K562 (cell line): Measurements from ENCODE around the gene TRPC1. TPM values are rescaled to one million over a fixed set of nuclear protein-coding genes. Genes with fewer than 3 reads are reported as not detected.

Experiments
- BRD9 ChIP-seq: fragments of 450-650 bp; IDR thresholded peaks from 2 replicates; pipeline ENCODE4 v1.6.1; 2018; ENCODE audit warnings: low read depth; ENCODE audit not compliant: partially characterized antibody
- CCNT2 ChIP-seq: IDR thresholded peaks from 2 replicates; pipeline ENCODE4 v1.6.1; 2011; ENCODE audit warnings: borderline replicate concordance, low read depth, mild to moderate bottlenecking, moderate library complexity, mixed read lengths, low read length; ENCODE audit not compliant: insufficient read length; ENCODE audit errors: extremely low read depth
- CSDE1 ChIP-seq, 2 experiments: fragments of 450-650 bp; IDR thresholded peaks; 2 replicates each; pipeline ENCODE4 v1.6.1; 2016; ENCODE audit warnings: mild to moderate bottlenecking in 1 of 2
- ESRRA ChIP-seq: fragments of 450-650 bp; IDR thresholded peaks from 2 replicates; pipeline ENCODE4 v1.6.1; 2014; ENCODE audit warnings: low read depth, mild to moderate bottlenecking, moderate library complexity, borderline replicate concordance
- ETS1 ChIP-seq: conservative IDR thresholded peaks from 2 replicates; pipeline ENCODE4 v1.6.1; 2011; ENCODE audit warnings: low read depth, mild to moderate bottlenecking, low read length; ENCODE audit not compliant: control insufficient read depth
- ETV5 ChIP-seq: sonication (generic); formaldehyde crosslinking; IDR thresholded peaks from 2 replicates; pipeline ENCODE4 v1.4.0; 2020; ENCODE audit warnings: low read depth, mild to moderate bottlenecking, missing genetic modification reagents
- GABPB2 ChIP-seq: fragments of 250-450 bp; sonication (Bioruptor Pico); conservative IDR thresholded peaks from 2 replicates; pipeline ENCODE4 v1.5.1; 2021; ENCODE audit warnings: mild to moderate bottlenecking
- GATAD2B ChIP-seq: fragments of 450-650 bp; IDR thresholded peaks from 2 replicates; pipeline ENCODE4 v1.6.1; 2017; ENCODE audit warnings: mild to moderate bottlenecking, borderline replicate concordance
- GTF2E2 ChIP-seq: fragments of 200-800 bp; sonication (Bioruptor generic); IDR thresholded peaks from 2 replicates; pipeline ENCODE4 v1.6.1; 2016; ENCODE audit warnings: missing genetic modification characterization, missing compliant biosample characterization
- HINFP ChIP-seq: fragments of 450-650 bp; conservative IDR thresholded peaks from 2 replicates; pipeline ENCODE4 v1.6.1; 2016; ENCODE audit warnings: missing genetic modification characterization, low read depth, mild to moderate bottlenecking, control low read depth, missing compliant biosample characterization
- MAZ ChIP-seq, 2 experiments: fragments of 450-650 bp in 1 of 2; sonication (generic) in 1 of 2; formaldehyde crosslinking; IDR thresholded peaks in 1 of 2; conservative IDR thresholded peaks in 1 of 2; 2 replicates each; pipeline versions ENCODE4 v1.4.0 to v1.5.0; 2020; ENCODE audit warnings: mild to moderate bottlenecking in 1 of 2, missing genetic modification reagents in 1 of 2
- NELFE ChIP-seq: IDR thresholded peaks from 2 replicates; pipeline ENCODE4 v1.6.1; 2011; ENCODE audit warnings: mild to moderate bottlenecking; ENCODE audit not compliant: insufficient read depth, insufficient read length
- POLR2G ChIP-seq: fragments of 200-400 bp; formaldehyde crosslinking; IDR thresholded peaks from 2 replicates; pipeline ENCODE4 v1.6.1; 2017; ENCODE audit warnings: low read depth, mild to moderate bottlenecking, antibody characterized with exemption, low read length, moderate library complexity
- STAT5A ChIP-seq: IDR thresholded peaks from 2 replicates; pipeline ENCODE4 v1.6.1; 2012; ENCODE audit warnings: low read length, inconsistent platforms, borderline replicate concordance
- TAF7 ChIP-seq: fragments of 450-650 bp; IDR thresholded peaks from 2 replicates; pipeline ENCODE4 v1.6.1; 2016; ENCODE audit warnings: missing genetic modification characterization, missing compliant biosample characterization
- TBP ChIP-seq: optimal IDR thresholded peaks from 2 replicates; pipeline ENCODE3; 2011; ENCODE audit warnings: low read depth, low read length, improper control_type of control experiment
- ZNF134 ChIP-seq: fragments of 250-450 bp; sonication (Bioruptor Pico); conservative IDR thresholded peaks from 2 replicates; pipeline ENCODE4 v1.4.0; 2020
- ZNF184 ChIP-seq: sonication (generic); formaldehyde crosslinking; IDR thresholded peaks from 2 replicates; pipeline ENCODE4 v1.5.0; 2020; ENCODE audit warnings: missing genetic modification reagents
- ZNF232 ChIP-seq: sonication (generic); formaldehyde crosslinking; IDR thresholded peaks from 2 replicates; pipeline ENCODE4 v1.8.0; 2022; ENCODE audit warnings: mild to moderate bottlenecking, missing genetic modification reagents
- ZNF280A ChIP-seq: fragments of 450-650 bp; IDR thresholded peaks from 2 replicates; pipeline ENCODE4 v1.6.1; 2018; ENCODE audit warnings: mild to moderate bottlenecking, low read depth; ENCODE audit not compliant: partially characterized antibody
- ZNF77 ChIP-seq: fragments of 250-450 bp; sonication (Bioruptor Pico); IDR thresholded peaks from 2 replicates; pipeline ENCODE4 v1.5.0; 2020
- polyA plus RNA-seq, 8 experiments: library from polyadenylated mRNA; depleted of rRNA in 4 of 8; stranded (reverse) in 5 of 8; unstranded in 3 of 8; fragments of >200 nt; fragmentation: Nextera tagmentation in 2 of 8; fragmentation: Illumina TruSeq in 1 of 8; extraction: Ambion mirVana in 2 of 8; extraction: Trizol in 1 of 8; gene quantifications; 2 replicates each; pipeline versions ENCODE4 v1.2.1 to v1.2.3, GENCODE V29; 2011 to 2014; ENCODE audit warnings: inconsistent platforms in 1 of 8, missing spikeins in 1 of 8
- total RNA-seq, 7 experiments: library from RNA; depleted of rRNA in 6 of 7; stranded (reverse); fragments of >200 nt in 6 of 7; fragmentation: Illumina TruSeq in 2 of 7; extraction: Trizol in 2 of 7; gene quantifications; 2 replicates each; pipeline versions ENCODE4 v1.2.1 to v1.2.3, GENCODE V29; 2011 to 2021; ENCODE audit warnings: low replicate concordance in 1 of 7

TRPC1 gene
- total and polyA plus RNA-seq, 9 of the 15 experiments (the other 6 are each of a cell fraction or from before 2014, with no cell fraction given) = 1.4 to 6.5 (median 3.0) TPM

- TF ChIP-seq ZNF184 (CRISPR knock-in tag) (no peak), ZNF280A (no peak), TAF7 (tag) (peak; percentile 46; the same call in 1 of the 2 replicates), NELFE (no peak), BRD9 (peak; percentile 49), STAT5A (no peak), GATAD2B (no peak), GABPB2 (CRISPR knock-in tag) (no peak), ZNF232 (CRISPR knock-in tag) (0 out of 2 replicates have a peak, but pooled peaks have one; percentile 75), ZNF134 (CRISPR knock-in tag) (no peak), CCNT2 (peak; percentile 34), ZNF77 (CRISPR knock-in tag) (no peak), MAZ (CRISPR knock-in tag; conservative IDR thresholded peaks at IDR 0.05 in 1 of 2, IDR thresholded peaks at IDR 0.05 in 1 of 2) (peak; percentile 7 to 47; a peak in 1 of 4 replicates), POLR2G (peak; percentile 73), ESRRA (peak; percentile 71), HINFP (tag) (peak; percentile 64), CSDE1 (IDR thresholded peaks at IDR 0.05) (no peak), TBP (peak; percentile 52), GTF2E2 (tag) (no peak), ETV5 (CRISPR knock-in tag) (peak; percentile 56; the same call in 1 of the 2 replicates), ETS1 (no peak)
These were observed 985 bp downstream of the TRPC1 start (continued) for GRCh38 chr3:142724682-142725356.
